Fibroblast of the aortic adventitia (primary cell): ENCODE data around the gene TMEM168. TPM values are rescaled to one million over a fixed set of nuclear protein-coding genes. Genes with fewer than 3 reads are reported as not detected.
"Not testable (repeated sequence)": the region's sequence is repeated elsewhere in the genome, so short reads cannot be mapped to it uniquely, and the experiment has no call there.

Source experiments
- DNase-seq: peaks from one replicate; pipeline ENCODE4 v3.0.0-alpha.2; 2010; ENCODE audit warnings: low read depth
- H3K4me3 ChIP-seq: 2 replicates; pipeline ENCODE4 v1.5.1; 2011; ENCODE audit warnings: low read depth, mild to moderate bottlenecking, control low read depth, low read length, moderate library complexity
- CTCF ChIP-seq: IDR thresholded peaks from 2 replicates; pipeline ENCODE4 v1.5.1; 2011; ENCODE audit warnings: mild to moderate bottlenecking, low read length, control low read depth, inconsistent platforms; ENCODE audit not compliant: insufficient read depth
- total RNA-seq: library from RNA; depleted of rRNA; stranded (reverse); fragments of >200 nt; gene quantifications from 2 replicates; pipeline ENCODE4 v1.2.3, GENCODE V29; 2012; ENCODE audit warnings: low replicate concordance

Gene TMEM168
- total RNA-seq, 1 donor = 25.6 TPM

- no peak for DNase-seq
- no peak for TF ChIP-seq CTCF
- no peak overlapping the region for H3K4me3 ChIP-seq
These were observed 44.6 kb downstream of the TMEM168 start for GRCh38 chr7:112745635-112746034.

- TF ChIP-seq CTCF = no peak
- DNase-seq = peak; percentile 1
- no peak overlapping the region for H3K4me3 ChIP-seq
These were observed 45.4 kb downstream of the TMEM168 start for GRCh38 chr7:112744818-112745217.

GRCh38 chr7:112743811-112744210, 46.4 kb downstream of the TMEM168 start:
- no peak for DNase-seq
- no peak for TF ChIP-seq CTCF
- no peak overlapping the region for H3K4me3 ChIP-seq

GRCh38 chr7:112740667-112741066, 49.5 kb downstream of the TMEM168 start:
- H3K4me3 ChIP-seq = no peak overlapping the region
- DNase-seq = no peak
- TF ChIP-seq CTCF = no peak

GRCh38 chr7:112739436-112740180, 50.6 kb downstream of the TMEM168 start:
- no peak overlapping the region for H3K4me3 ChIP-seq
- no peak for DNase-seq
- no peak for TF ChIP-seq CTCF

GRCh38 chr7:112735261-112735660, 54.9 kb downstream of the TMEM168 start:
- TF ChIP-seq CTCF = no peak
- H3K4me3 ChIP-seq = no peak overlapping the region
- DNase-seq = no peak

GRCh38 chr7:112731324-112731723, 58.9 kb downstream of the TMEM168 start:
- DNase-seq, H3K4me3 ChIP-seq: not testable (repeated sequence)
